Fibroblast of skin of left biceps (primary cell): Measurements from ENCODE around the gene CST2.
"Not testable (repeated sequence)": the region's sequence is repeated elsewhere in the genome, so short reads cannot be mapped to it uniquely, and the experiment has no call there.

ENCODE experiments used
- DNase-seq, 2 experiments: peaks; one replicate each; pipeline ENCODE4 v3.0.0-alpha.2; 2013; ENCODE audit warnings: low read depth in 2 of 2

CST2 gene

GRCh38 chr20:23810349-23810748 lies 16.2 kb downstream of the CST2 start:
- not testable (repeated sequence) for DNase-seq

- DNase-seq: no peak
Observed at GRCh38 chr20:23800865-23801264, 25.7 kb downstream of the CST2 start.

- DNase-seq: not testable (repeated sequence)
Observed at GRCh38 chr20:23799216-23799847, 27.2 kb downstream of the CST2 start.

GRCh38 chr20:23795526-23795925 lies 31.0 kb downstream of the CST2 start:
- no peak for DNase-seq

- no peak for DNase-seq
Observed at GRCh38 chr20:23794841-23795240, 31.7 kb downstream of the CST2 start.

GRCh38 chr20:23794065-23794464 lies 32.5 kb downstream of the CST2 start:
- DNase-seq: no peak

GRCh38 chr20:23783447-23783846 lies 43.1 kb downstream of the CST2 start:
- DNase-seq: no peak

GRCh38 chr20:23782366-23782983 lies 44.1 kb downstream of the CST2 start:
- no peak for DNase-seq

- not testable (repeated sequence) for DNase-seq
Observed at GRCh38 chr20:23778676-23779075, 47.9 kb downstream of the CST2 start.

GRCh38 chr20:23777380-23777779 lies 49.1 kb downstream of the CST2 start:
- DNase-seq: not testable (repeated sequence)

GRCh38 chr20:23776067-23776771 lies 50.3 kb downstream of the CST2 start:
- DNase-seq: no peak

- DNase-seq: no peak
Observed at GRCh38 chr20:23774081-23774480, 52.4 kb downstream of the CST2 start.
